ENCODE data around the gene STRIP2.

DNA sequence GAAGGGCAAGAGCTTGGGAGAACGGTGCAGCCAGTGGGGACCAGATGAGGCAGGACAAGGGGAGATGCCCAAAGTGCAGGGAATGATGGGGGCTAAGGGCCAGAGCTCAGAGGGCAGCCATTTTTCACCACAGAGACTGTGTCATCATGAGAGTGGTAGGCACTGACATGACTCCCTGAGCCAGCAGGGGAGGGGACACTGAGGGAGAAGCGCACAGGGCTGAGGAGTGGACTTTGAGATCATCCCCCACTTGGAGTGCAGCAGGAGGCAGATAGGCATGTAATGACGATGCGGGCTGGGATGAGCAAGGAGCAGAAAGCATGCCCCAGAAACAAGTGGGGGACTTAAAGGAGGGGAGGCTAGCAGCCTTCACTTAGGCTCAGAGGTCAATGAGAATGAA, 62.9 kb downstream of the STRIP2 start:
- TF ChIP-seq, protein P1, sequence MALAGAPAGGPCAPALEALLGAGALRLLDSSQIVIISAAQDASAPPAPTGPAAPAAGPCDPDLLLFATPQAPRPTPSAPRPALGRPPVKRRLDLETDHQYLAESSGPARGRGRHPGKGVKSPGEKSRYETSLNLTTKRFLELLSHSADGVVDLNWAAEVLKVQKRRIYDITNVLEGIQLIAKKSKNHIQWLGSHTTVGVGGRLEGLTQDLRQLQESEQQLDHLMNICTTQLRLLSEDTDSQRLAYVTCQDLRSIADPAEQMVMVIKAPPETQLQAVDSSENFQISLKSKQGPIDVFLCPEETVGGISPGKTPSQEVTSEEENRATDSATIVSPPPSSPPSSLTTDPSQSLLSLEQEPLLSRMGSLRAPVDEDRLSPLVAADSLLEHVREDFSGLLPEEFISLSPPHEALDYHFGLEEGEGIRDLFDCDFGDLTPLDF (CRISPR knock-in tag; IDR thresholded peaks at IDR 0.05), result no peak
- no peak for TF ChIP-seq IRF2 (CRISPR knock-in tag; IDR thresholded peaks at IDR 0.05; ENCODE audit: borderline replicate concordance, low read depth)
- TF ChIP-seq, protein P2, sequence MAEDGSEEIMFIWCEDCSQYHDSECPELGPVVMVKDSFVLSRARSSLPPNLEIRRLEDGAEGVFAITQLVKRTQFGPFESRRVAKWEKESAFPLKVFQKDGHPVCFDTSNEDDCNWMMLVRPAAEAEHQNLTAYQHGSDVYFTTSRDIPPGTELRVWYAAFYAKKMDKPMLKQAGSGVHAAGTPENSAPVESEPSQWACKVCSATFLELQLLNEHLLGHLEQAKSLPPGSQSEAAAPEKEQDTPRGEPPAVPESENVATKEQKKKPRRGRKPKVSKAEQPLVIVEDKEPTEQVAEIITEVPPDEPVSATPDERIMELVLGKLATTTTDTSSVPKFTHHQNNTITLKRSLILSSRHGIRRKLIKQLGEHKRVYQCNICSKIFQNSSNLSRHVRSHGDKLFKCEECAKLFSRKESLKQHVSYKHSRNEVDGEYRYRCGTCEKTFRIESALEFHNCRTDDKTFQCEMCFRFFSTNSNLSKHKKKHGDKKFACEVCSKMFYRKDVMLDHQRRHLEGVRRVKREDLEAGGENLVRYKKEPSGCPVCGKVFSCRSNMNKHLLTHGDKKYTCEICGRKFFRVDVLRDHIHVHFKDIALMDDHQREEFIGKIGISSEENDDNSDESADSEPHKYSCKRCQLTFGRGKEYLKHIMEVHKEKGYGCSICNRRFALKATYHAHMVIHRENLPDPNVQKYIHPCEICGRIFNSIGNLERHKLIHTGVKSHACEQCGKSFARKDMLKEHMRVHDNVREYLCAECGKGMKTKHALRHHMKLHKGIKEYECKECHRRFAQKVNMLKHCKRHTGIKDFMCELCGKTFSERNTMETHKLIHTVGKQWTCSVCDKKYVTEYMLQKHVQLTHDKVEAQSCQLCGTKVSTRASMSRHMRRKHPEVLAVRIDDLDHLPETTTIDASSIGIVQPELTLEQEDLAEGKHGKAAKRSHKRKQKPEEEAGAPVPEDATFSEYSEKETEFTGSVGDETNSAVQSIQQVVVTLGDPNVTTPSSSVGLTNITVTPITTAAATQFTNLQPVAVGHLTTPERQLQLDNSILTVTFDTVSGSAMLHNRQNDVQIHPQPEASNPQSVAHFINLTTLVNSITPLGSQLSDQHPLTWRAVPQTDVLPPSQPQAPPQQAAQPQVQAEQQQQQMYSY (CRISPR knock-in tag; IDR thresholded peaks at IDR 0.05), result no peak
- TF ChIP-seq, protein P3, sequence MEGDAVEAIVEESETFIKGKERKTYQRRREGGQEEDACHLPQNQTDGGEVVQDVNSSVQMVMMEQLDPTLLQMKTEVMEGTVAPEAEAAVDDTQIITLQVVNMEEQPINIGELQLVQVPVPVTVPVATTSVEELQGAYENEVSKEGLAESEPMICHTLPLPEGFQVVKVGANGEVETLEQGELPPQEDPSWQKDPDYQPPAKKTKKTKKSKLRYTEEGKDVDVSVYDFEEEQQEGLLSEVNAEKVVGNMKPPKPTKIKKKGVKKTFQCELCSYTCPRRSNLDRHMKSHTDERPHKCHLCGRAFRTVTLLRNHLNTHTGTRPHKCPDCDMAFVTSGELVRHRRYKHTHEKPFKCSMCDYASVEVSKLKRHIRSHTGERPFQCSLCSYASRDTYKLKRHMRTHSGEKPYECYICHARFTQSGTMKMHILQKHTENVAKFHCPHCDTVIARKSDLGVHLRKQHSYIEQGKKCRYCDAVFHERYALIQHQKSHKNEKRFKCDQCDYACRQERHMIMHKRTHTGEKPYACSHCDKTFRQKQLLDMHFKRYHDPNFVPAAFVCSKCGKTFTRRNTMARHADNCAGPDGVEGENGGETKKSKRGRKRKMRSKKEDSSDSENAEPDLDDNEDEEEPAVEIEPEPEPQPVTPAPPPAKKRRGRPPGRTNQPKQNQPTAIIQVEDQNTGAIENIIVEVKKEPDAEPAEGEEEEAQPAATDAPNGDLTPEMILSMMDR (IDR thresholded peaks at IDR 0.05), result no peak

All from WTC11 (cell line).